ENCODE data around the gene SNPH.

- TF ChIP-seq, protein P1, sequence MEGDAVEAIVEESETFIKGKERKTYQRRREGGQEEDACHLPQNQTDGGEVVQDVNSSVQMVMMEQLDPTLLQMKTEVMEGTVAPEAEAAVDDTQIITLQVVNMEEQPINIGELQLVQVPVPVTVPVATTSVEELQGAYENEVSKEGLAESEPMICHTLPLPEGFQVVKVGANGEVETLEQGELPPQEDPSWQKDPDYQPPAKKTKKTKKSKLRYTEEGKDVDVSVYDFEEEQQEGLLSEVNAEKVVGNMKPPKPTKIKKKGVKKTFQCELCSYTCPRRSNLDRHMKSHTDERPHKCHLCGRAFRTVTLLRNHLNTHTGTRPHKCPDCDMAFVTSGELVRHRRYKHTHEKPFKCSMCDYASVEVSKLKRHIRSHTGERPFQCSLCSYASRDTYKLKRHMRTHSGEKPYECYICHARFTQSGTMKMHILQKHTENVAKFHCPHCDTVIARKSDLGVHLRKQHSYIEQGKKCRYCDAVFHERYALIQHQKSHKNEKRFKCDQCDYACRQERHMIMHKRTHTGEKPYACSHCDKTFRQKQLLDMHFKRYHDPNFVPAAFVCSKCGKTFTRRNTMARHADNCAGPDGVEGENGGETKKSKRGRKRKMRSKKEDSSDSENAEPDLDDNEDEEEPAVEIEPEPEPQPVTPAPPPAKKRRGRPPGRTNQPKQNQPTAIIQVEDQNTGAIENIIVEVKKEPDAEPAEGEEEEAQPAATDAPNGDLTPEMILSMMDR (IDR thresholded peaks at IDR 0.05; ENCODE audit: low read depth, low read length, missing input control), result no peak
- TF ChIP-seq GABPA (IDR thresholded peaks at IDR 0.05 in 1 of 2, conservative IDR thresholded peaks at IDR 0.05 in 1 of 2), result no peak
- no peak for TF ChIP-seq JUND (IDR thresholded peaks at IDR 0.05)
- TF ChIP-seq HNF4A (conservative IDR thresholded peaks at IDR 0.05), result no peak
- no peak for TF ChIP-seq YY1 (IDR thresholded peaks at IDR 0.05)
- TF ChIP-seq FOXA1 (IDR thresholded peaks at IDR 0.05), result no peak
- no peak for TF ChIP-seq NR2F2 (IDR thresholded peaks at IDR 0.05)
- TF ChIP-seq, protein P2, sequence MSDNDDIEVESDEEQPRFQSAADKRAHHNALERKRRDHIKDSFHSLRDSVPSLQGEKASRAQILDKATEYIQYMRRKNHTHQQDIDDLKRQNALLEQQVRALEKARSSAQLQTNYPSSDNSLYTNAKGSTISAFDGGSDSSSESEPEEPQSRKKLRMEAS (IDR thresholded peaks at IDR 0.05), result no peak
- TF ChIP-seq ZBTB33 (IDR thresholded peaks at IDR 0.05), result no peak
- no peak for TF ChIP-seq TAF1 (conservative IDR thresholded peaks at IDR 0.05)
- TF ChIP-seq, protein P3, sequence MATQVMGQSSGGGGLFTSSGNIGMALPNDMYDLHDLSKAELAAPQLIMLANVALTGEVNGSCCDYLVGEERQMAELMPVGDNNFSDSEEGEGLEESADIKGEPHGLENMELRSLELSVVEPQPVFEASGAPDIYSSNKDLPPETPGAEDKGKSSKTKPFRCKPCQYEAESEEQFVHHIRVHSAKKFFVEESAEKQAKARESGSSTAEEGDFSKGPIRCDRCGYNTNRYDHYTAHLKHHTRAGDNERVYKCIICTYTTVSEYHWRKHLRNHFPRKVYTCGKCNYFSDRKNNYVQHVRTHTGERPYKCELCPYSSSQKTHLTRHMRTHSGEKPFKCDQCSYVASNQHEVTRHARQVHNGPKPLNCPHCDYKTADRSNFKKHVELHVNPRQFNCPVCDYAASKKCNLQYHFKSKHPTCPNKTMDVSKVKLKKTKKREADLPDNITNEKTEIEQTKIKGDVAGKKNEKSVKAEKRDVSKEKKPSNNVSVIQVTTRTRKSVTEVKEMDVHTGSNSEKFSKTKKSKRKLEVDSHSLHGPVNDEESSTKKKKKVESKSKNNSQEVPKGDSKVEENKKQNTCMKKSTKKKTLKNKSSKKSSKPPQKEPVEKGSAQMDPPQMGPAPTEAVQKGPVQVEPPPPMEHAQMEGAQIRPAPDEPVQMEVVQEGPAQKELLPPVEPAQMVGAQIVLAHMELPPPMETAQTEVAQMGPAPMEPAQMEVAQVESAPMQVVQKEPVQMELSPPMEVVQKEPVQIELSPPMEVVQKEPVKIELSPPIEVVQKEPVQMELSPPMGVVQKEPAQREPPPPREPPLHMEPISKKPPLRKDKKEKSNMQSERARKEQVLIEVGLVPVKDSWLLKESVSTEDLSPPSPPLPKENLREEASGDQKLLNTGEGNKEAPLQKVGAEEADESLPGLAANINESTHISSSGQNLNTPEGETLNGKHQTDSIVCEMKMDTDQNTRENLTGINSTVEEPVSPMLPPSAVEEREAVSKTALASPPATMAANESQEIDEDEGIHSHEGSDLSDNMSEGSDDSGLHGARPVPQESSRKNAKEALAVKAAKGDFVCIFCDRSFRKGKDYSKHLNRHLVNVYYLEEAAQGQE (IDR thresholded peaks at IDR 0.05), result no peak
- TF ChIP-seq EGR1 (IDR thresholded peaks at IDR 0.05; ENCODE audit: low read depth in 2 of 2), result no peak
- no peak for TF ChIP-seq SP1 (IDR thresholded peaks at IDR 0.05)
Observed at GRCh38 chr20:1357921-1358671, 92.0 kb downstream of the SNPH start.

All from liver (tissue), 3 donors.